ENCODE results near the gene TAGLN2. TPM values are rescaled to one million over a fixed set of nuclear protein-coding genes. Genes with fewer than 3 reads are reported as not detected.
A peak's percentile ranks its signal among the peaks of the same experiment; 100 is the strongest.

TAGLN2 gene
- total and polyA plus RNA-seq, 9 of the 15 experiments (the other 6 are each of a cell fraction or from before 2014, with no cell fraction given) = 192 to 683 (median 455) TPM

DNA sequence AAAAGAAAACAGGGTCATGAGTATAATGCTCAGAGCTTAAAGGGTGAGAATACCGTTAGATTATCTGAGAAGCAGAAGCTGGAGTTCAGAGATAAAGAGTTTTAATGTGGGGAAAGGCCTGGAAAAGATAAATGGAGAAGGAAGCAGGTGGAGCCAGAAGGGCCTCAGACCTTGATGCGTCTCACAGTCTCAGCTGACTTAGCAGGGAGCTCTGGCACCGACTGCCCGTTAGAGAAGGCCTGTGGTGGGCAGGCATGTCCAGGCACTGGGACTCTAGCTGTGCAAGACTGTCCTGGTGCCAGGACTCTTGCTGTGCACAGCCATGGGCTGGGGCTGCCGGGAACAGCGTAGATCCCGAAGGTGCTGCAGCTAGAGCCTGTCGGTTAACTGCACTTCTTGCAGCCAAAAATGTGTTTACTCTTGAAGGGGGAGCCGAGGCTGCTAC is 32.5 kb upstream of the TAGLN2 start (continued):
- TF ChIP-seq ZBTB8A (IDR thresholded peaks at IDR 0.05; ENCODE audit: partially characterized antibody) (no peak), ZBED1 (IDR thresholded peaks at IDR 0.05) (no peak), NCOA2 (IDR thresholded peaks at IDR 0.05; ENCODE audit: partially characterized antibody in 2 of 2) (no peak), MTA2 (IDR thresholded peaks at IDR 0.05; ENCODE audit: low read depth) (peak; percentile 87), NCOA6 (IDR thresholded peaks at IDR 0.05) (no peak), MBD1 (CRISPR knock-in tag; IDR thresholded peaks at IDR 0.05) (no peak), FOXK2 (conservative IDR thresholded peaks at IDR 0.05 in 1 of 2, IDR thresholded peaks at IDR 0.05 in 1 of 2; ENCODE audit: low read depth in 2 of 2) (0 out of 4 replicates have a peak, but pooled peaks have one; percentile 25), CBFA2T2 (conservative IDR thresholded peaks at IDR 0.05) (peak; percentile 88), TGIF2 (CRISPR knock-in tag; IDR thresholded peaks at IDR 0.05) (no peak), LEF1 (IDR thresholded peaks at IDR 0.05) (0 out of 2 replicates have a peak, but pooled peaks have one; percentile 62), SFPQ (IDR thresholded peaks at IDR 0.05; ENCODE audit: low read depth, low read length) (no peak), CBFB (CRISPR knock-in tag; IDR thresholded peaks at IDR 0.05) (no peak), C11orf30 (IDR thresholded peaks at IDR 0.05; ENCODE audit: low read depth) (no peak), HDAC1 (IDR thresholded peaks at IDR 0.05) (peak in 1 of 2 experiments; percentile 47; a peak in 1 of 4 replicates), ZSCAN32 (CRISPR knock-in tag; IDR thresholded peaks at IDR 0.05) (no peak), ZNF644 (tag; IDR thresholded peaks at IDR 0.05; ENCODE audit: low read depth) (0 out of 2 replicates have a peak, but pooled peaks have one; percentile 32), NKRF (IDR thresholded peaks at IDR 0.05; ENCODE audit: borderline replicate concordance) (no peak)
- TF ChIP-seq, protein P1, sequence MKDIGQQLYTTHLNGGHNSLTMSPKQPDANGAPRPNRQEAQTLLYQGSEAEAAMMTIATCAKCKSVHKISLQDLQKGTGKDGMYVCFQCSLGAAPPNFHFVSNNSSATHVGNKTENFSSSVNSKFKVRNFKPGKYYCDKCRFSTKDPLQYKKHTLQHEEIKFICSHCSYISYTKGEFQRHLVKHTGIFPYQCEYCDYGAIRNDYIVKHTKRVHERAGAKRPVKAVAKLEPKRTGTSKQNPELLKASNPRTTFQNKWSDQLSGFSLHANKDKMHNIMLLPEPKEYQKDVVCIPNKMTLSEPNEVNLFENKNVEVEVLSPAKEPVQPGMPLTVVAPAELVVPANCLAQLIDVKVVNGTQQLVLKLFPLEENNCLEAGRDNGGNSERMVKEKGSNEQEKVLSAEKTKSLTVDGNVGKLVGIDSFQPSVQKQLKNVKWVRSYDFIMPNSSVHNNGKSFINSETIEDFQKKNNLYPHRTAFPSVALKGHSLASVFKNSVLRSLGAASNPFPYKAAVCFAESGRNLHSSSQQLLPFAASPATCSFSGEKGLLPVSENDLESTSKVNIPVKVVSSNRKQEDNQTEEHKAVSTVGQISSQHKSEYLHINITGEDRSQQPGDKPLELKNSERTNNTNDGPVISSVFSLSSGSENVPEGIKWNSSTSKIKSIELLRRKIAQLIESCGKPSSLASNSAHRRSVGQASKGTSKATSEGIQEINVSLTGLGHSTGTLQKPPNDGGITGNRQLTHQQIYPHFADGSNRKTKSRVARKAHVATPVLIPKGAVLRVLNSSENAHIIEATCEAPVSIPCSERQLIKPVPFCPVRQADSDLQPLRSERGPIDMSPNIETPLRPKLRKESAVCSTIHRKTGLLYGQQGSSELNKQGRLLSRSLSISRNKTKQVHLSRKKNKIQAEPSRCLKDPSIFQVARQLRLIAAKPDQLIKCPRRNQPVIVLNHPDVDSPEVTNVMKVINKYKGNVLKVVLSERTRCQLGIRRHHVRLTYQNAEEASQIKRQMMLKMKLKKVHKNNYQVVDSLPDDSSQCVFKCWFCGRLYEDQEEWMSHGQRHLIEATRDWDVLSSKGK (CRISPR knock-in tag; IDR thresholded peaks at IDR 0.05) = no peak
- TF ChIP-seq, protein P2, sequence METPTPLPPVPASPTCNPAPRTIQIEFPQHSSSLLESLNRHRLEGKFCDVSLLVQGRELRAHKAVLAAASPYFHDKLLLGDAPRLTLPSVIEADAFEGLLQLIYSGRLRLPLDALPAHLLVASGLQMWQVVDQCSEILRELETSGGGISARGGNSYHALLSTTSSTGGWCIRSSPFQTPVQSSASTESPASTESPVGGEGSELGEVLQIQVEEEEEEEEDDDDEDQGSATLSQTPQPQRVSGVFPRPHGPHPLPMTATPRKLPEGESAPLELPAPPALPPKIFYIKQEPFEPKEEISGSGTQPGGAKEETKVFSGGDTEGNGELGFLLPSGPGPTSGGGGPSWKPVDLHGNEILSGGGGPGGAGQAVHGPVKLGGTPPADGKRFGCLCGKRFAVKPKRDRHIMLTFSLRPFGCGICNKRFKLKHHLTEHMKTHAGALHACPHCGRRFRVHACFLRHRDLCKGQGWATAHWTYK (CRISPR knock-in tag; IDR thresholded peaks at IDR 0.05) = peak; percentile 53; the same call in 1 of the 2 replicates
